GM18951 (cell line): ENCODE results near the gene KIAA1958.
"Not testable (repeated sequence)": the region's sequence is repeated elsewhere in the genome, so short reads cannot be mapped to it uniquely, and the experiment has no call there.

Experiments used
- POLR2A ChIP-seq: IDR thresholded peaks from 4 replicates; pipeline ENCODE4 v1.6.1; 2011; ENCODE audit warnings: mild to moderate bottlenecking; ENCODE audit not compliant: insufficient read length, insufficient read depth; ENCODE audit errors: extremely low read depth
- in situ Hi-C: fragments of 300-500 bp; cut with MboI; formaldehyde crosslinking; loops from one replicate; pipeline ENCODE4 v1.12.0; 2022; ENCODE audit warnings: low sequenced_read_pairs, mixed read lengths, inconsistent platforms; ENCODE audit not compliant: unreplicated experiment

Gene KIAA1958

DNA sequence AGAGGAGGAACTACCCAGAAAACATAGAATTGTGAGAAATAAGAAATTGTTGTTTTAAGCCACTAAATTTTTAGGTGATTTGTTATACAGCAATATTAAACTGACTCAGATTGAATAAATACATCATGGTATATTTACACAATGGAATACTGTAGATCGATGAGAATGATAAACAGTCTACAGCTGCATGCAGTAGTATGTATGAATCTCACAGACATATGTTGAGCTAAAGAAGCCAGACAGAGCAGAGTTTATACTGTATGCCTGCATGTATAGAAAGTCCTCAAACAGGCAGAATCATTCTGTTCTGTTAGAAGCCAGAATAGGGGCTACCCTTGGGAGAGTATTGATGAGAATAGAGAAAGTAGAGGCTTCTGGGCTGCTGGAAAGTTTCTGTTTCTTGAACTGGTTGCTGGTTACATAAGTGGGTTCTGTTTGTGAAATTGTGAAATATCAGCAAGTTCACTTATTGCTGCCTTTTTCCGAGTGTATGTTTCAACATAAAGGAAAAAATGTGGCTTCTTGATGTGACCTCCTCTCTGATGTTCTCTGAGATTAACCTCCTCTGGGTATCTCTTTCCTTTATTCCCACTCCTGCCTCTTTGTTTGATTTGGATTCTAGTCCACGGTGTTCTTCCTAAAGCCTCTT, 9.6 kb downstream of the KIAA1958 start:
- in situ Hi-C loops: no loop called here
- no peak for TF ChIP-seq POLR2A

DNA sequence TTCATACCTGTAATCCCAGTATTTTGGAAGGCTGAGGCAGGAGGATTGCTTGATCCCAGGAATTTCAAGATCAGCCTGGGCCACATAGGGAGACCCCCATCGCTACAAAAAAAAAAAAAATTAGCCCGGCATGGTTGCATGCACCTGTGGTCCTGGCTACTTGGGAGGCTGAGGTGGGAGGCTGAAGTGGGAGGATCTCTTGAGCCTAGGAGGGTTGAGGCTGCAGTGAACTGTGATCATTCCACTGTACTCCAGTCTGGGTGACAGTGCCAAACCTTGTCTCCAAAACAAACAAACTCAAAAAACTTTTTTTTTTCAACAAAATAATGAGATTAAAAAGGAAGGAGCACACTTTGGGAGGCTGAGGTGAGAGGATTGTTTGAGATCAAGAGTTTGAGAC, 14.2 kb downstream of the KIAA1958 start:
- TF ChIP-seq POLR2A: no peak
- in situ Hi-C loops: no loop called here

DNA sequence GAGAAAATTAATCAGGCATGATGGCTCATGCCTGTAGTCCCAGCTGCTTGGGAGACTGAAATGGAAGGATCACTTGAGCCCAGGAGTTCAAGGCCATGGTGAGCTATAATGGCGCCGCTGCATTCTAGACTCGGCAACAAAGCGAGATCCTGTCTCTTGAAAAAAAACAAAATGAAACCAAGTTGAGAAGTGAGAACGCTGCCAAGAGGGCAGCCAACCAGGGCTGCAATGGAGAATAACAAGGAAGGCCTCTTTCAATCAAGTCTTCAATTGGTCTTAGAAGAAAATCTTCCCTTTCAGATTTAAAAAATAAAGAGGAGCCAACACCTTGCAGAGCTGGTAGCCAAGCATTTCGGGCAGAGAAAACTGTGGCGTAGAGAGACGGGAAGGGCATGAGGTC, 14.7 kb downstream of the KIAA1958 start:
- no peak for TF ChIP-seq POLR2A
- in situ Hi-C loops: no loop called here

DNA sequence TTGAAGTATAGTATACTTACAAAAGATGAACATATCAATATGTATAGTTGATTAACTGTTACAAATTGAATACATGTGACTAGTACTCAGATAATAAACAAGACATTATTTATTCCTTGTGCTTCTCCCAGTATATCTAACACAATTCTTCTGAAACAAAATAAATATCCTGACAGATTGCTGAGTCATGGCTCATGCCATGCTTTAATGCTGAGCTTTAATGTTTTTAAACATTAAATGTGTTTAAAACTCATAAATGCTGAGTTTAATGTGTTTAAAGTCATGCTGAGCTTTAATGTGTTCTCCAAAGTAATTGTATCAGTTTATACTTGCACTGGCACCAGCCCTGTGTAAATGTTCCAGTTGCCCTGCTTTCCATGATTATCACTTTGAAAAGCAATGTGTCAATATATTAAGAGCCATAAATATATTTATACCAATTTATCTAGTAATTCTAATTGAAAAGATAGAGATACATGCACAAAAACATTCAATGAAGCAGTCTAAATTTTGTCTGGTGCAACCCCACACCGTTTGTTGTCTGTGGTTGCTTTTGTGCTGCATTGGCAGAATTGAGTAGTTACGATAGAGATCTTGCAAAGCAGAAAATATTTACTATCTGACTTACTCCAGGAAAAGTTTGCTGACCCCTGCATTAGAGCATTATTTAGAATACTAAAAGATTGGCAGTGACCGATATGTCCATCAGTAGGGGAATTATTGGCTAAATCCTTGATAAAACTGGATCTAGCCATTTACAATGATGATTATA, 15.7 kb downstream of the KIAA1958 start:
- in situ Hi-C loops: no loop called here
- no peak for TF ChIP-seq POLR2A

DNA sequence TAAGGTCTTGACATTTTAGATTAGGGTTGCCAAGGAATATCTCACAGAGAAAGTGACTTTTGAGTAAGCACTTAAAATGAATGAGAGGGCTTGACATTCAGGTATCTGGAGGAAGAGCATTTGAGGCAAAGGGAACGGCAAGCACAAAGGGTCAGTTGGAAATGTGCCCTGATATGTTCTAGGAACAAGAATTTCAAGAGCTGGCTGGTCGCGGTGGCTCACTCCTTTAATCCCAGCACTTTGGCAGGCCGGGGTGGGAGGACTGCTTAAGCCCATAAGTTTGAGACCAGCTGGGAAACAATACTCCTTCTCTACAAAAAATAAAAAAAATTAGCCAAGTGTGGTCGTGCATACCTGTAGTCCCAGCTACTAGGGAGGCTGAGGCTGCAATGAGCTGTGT, 16.5 kb downstream of the KIAA1958 start:
- in situ Hi-C loops: no loop called here
- no peak for TF ChIP-seq POLR2A

DNA sequence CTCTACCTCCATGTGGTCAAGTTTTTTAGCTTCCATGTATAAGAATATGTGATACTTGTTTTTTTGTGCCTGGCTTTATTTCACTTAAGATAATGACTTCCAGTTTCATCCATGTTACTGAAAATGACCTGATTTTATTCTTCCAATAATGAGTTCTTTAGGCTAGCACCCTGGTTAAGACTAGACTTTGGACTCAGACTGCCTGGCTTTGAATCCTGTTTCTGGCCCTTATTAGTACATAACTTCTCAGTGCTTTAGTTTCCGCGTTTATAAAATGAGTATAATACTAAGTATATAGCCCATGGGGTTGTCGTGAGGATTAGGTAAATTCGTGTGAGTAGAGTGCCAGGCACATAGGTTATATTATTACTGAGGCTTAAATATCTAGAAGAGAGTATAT, 18.5 kb downstream of the KIAA1958 start:
- TF ChIP-seq POLR2A: no peak
- in situ Hi-C loops: no loop called here

DNA sequence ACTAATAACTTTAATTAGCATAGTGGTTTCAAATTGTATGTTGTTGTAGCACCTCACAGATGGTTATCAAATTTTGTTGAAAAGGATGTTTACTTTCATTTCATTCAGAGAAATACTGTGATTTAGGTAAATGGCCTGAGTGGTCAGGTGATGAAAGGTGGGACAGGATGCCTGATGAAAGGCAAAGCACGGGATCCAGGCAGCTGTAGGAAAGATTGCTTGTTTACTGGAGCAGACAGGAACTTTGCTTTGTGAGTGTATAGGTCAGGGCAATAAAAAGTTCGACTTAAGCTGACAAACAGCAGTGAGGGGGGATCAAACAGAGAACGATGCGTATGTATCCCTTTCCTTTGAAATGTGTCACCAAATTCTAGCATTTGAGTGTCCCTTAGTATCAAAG, 19.0 kb downstream of the KIAA1958 start:
- in situ Hi-C loops: no loop called here
- no peak for TF ChIP-seq POLR2A

DNA sequence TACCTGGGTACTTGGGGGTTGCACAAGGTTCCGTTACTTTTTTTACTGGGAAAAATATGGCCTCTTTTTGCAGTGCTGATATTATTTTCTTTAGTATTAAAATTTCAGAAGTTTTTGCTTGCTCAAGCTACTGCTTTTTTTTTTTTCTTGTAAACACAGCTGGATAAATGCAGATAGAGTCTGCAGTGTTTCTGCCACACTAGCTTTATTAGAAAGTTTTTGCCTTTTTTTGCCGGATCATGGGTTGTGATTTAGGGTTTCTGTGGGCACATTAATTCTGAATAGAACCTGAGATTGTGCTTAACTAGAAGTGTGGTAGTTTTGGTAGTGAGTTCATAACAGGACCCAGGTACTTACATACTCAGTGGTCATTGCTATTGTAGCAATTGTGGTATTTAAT, 19.9 kb downstream of the KIAA1958 start:
- in situ Hi-C loops: no loop called here
- TF ChIP-seq POLR2A: no peak

DNA sequence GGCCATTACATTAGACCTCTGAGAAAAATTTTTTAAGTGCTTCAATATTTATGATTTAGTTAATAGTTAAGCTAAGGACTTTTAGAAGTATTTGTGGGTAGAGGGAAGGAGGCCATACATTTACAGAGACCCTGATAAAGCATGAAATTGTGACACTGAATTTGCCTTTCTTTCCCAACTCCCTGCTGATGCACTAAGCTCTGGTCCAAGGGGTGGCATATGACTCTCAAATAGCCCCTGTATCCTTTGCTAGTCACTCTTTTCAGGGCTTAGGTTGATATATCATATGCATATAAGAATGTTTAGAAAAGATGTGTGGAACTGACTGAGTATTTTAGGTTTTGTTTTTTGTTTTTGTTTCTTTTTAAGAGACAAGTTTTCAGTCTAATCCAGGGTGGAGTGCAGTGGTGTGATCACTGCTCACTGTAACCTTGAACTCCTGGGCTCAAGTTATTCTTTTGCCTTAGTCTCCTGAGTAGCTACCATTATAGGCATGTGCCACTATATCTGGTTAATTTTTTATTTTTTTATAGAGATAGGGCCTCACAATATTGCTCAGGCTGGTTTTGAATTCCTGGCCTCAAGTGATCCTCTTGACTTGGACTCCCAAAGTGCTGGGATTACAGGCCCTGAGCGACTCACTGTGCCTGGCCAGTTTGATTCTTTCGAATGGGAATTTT, 20.5 kb downstream of the KIAA1958 start:
- in situ Hi-C loops: no loop called here

DNA sequence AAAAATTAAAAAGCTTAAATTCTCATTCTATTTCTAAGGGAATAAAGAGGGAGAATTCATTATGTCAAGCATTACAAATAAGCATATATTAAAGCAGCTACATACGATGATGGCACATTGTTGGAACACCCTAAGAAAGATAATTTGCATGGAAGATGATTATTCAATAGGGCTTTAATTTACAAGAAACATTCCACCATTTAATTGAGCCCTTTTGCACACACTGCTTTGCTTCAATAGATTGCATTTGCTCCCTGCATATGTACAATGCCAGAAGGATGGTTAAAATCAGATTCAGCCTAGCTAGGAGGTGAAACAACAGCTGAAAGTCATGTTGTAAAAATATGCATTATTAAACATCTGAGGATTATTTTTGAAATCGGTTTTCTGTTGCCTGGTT, 21.8 kb downstream of the KIAA1958 start:
- no peak for TF ChIP-seq POLR2A
- in situ Hi-C loops: no loop called here

More for the DNA sequence above, 20.5 kb downstream of the KIAA1958 start:
- no peak for TF ChIP-seq POLR2A

DNA sequence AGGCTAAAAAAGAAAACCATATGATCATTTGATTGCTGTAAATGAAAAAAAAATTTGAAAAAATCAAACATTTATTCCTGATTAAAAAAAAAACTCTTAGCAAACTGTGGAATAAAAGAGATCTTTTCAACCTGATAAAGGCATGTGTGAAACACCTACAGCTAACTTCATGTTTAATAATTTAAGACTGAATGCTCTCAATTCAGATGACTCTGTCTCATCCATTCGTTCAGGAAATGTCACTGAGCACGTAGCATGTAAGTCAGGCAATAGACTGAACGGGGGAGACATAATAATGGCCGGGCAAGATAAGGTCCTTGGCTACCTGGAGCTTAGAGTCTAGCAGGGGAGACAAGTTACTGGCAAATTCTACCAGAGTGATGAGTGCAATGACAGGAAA, 25.8 kb downstream of the KIAA1958 start:
- in situ Hi-C loops: not testable (repeated sequence)

DNA sequence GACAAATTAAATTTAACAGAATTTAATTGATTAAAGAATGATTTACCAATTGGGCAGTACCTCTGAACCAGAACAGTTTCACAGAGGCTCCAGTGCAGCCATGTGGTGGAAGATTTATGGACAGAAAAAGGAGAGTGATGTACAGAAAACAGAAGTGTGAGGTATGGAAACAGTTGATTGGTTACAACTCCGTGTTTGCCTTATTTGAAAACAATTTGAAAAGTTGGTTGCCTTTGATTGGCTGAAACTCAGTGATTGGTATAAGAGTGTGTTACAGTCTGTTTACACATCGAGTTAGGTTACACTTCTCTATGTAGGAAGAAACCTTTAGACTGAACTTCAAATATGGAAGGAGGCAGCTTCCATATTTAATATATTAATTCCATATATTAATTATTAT, 30.1 kb downstream of the KIAA1958 start:
- no peak for TF ChIP-seq POLR2A

DNA sequence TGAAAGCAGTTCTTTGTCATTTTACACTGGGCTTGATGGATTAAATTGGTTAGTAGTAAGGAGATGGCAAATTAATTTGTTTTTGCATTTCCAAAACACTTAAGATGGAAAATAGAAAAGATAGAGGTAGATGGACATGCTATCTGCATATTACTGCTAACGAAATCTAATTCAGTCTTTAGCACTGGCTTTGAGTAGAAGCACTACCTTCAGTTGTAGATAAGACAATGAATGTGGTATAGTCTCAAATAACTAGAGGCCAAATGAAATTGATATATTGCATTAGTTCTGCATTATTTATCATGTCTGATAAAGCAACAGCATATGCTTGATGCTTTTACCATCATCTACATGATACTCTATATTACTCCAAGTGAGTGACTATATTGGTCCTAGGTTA, 33.4 kb downstream of the KIAA1958 start:
- in situ Hi-C loops: no loop called here
- TF ChIP-seq POLR2A: no peak

More for the DNA sequence above, 30.1 kb downstream of the KIAA1958 start:
- in situ Hi-C loops: no loop called here

DNA sequence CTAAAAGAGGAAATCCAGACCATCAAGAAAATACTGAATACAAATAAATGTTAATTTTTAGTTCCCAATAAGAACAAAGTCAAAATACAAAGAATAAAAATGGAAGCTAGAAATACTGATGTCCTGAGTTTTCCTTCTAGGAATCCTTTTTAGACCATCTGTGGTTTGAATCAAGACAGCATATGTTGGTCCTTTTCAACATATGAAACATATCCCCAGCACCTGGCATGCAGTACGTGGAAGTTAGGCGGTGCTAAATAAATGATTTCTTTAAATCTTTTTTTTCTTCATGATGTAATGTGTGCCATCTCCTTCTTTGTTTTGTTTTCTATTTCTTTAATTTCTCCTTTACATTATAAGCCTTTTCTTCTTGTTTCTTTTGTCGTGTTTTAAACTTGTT, 34.0 kb downstream of the KIAA1958 start:
- TF ChIP-seq POLR2A: no peak
- in situ Hi-C loops: no loop called here
